HG03558 (cell line): ENCODE measurements around the gene C1QTNF1.
"Not testable (repeated sequence)": the region's sequence is repeated elsewhere in the genome, so short reads cannot be mapped to it uniquely, and the experiment has no call there.

ENCODE experiments used
- ATAC-seq: cut with Tn5 transposase; IDR thresholded peaks from one replicate; pipeline ENCODE4 v1.9.1; 2021; ENCODE audit warnings: moderate number of reproducible peaks; ENCODE audit not compliant: unreplicated experiment; ENCODE audit errors: extremely low read depth

The C1QTNF1 gene

DNA sequence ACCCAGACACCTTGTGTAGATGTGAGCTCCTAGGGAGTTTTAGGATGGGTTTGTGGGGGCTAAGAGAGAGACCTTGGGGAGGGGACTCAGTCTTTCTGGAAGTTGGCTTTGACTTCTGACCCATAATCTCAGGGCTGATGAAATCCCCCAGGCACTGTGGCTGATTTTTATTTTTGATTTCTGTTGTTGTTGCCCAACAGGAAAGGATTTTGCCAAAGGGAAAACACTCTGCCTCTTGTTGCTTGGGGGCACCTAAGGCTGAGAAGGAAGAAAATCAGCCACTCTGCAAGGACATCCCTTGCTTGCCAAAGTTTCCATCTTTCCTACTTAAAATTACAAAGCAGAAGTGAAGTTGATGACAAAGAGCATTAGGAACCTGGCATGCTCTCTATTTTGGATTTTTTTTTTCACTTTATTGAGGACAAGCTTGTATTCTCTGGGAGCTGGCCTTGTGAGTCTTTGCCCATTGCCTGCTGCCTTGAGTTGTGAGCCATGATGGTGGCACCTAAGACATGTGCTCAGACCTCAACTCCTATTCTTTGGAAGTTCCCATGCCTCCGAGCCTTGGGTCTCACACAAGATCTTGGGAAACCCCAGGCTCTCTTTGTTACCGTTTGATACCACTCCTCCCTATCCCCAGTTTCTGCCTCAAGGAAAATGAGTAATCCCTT lies 3.2 kb upstream of the C1QTNF1 start:
- no peak for ATAC-seq

DNA sequence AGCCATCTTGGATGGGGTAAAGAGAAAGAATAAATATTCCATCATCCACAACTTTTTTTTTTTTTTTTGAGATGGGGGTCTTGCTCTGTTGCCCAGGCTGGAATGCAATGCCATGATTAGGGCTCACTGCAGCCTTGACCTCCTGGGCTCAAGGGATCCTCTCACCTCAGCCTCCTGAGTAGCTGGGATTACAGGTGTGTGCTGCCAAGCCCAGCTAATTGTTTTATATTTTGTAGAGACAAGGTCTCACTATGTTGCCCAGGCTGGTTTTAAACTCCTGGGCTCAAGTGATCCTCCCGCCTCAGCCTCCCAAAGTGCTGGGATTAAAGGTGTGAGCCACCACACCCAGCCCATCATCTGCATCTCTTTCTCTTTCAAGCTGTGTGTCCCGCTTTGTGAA lies 2.0 kb upstream of the C1QTNF1 start:
- not testable (repeated sequence) for ATAC-seq

- no peak for ATAC-seq
Observed at GRCh38 chr17:79022507-79022991, 1.4 kb upstream of the C1QTNF1 start.

DNA sequence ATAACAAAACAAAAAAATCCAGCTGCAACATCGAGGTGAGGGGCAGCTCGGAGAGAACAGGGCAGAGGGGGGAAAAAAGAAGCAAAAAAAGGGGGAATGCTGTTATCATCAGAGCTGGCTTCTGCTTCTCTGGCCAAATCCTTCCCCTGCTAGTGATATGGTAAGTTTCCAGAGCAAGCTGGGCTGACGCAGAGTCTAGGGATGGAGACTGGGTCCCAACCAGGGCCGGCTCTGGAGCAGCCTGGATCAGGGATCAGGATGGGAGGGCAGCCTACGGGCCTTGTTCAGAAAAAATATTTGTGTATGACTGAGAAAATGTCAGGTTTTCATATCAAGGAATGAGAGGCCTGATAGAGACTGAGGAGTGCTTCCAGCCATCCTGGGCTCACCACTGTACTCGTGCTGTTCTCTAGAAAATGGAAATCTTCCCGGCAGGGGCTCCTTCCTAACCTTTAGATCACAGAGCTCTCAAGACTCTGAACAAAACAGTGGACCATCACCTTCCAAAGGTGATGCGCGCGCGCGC lies 726 bp upstream of the C1QTNF1 start:
- ATAC-seq: no peak

DNA sequence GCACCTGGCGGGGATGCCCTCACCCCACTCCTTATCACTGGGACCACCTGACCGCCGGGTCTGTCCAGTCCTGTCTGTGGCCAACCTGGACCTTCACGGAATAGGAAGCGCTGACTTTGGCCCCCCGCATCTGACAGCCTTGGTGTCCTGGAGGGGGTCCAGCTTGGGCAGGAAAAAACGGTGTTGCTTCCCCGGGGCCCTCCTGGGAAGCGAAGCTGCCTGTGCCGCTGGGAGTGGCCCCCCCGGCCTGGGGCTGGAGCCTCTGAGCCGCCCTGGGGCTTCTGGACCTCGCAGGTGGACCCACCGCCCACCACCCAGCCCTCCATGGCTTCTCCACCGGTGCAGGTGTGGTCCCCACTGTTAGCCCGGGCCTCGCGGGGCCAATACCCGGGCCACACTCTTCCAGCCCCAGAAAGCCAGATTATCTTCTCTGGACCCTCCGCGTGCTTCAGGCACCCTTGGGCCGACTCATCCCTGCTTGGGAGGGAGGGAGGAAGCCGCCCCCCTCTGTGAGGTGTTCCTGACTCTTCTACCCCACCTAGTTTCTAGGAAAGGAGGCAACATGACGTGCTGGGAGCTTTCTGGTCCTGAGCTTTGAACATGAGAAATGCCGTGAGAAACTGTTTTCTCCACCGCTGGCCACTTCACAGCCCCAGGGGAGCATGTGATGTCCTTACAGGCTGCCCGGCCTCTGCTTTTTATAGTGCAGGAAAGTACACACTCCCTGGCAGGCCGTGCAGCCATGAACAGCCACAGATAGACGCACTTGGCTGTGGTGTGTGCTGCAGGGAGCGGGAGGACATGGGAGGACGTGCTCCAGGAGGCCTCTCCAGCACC lies 1.1 kb downstream of the C1QTNF1 start:
- ATAC-seq: no peak

DNA sequence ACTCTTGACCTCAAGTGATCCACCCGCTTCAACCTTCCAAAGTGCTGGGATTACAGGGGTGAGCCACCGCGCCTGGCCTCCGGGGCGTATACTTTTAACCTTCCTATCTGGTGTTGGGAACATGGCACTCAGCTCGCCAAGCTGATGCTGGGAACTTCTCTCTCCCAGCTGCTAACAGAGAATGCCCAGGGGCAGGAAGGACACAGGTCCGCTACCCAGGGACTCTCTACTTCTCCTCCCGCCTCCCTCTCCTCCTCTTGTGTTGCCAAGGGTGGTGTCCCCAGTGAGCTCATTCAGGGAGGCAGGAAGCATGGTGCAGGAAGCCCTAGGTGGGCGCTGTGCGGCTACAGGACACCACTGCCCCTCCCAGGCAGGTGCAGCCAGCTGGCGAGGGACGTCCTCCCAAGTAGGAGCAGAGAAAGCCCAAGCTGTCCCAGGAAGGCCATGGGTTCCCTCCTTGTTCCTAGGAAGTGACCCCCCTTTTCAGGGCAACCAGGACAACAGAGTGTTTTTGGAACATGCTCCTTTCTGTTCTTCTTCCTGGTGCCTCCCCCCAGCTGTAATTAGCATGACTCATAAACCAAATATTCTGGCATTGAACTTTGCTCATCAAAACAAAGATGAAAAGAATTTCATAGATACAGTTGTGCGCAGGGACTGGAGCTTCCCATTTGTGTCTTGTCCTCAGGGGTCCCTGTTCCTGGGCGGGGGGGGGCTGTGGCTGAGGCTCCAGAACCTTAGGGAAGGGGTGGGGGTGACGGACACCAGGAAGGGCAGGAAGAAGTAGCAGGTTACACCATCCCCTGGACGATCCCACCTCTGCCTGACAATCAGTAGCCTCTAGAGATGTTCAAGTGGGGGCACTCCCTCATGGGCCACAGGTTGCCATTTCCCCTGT lies 2.7 kb downstream of the C1QTNF1 start:
- ATAC-seq: no peak

DNA sequence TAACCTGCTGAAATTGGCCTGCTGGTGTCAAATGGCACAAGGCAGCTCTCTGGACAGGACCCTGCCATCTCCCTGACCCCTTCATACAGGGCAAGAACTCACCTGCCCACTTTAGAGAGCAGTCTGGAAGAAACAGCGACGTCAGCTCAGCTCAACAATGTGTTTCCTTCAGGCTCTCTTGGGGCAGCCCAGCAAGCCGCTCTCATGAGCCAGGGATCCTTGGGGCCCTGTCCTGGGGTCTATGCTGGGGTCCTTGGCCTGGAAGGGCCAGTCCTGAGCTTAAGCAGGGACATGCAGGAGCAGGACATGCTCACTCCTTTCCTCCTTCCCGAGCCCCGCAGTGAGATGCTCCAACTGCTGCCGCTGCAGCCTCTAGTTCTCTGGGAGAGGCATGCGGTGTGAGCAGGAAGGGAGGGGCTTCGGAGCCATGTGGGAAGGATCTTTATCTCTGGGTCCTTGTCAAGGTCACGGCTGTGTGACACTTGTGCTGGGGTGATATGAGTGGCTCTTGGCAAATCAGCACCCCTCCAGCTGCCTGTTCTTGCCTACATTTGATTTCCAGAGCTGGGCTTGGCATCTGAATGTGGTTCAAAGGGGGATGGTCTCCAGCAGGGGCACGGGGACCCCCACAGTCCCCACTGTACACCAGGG lies 3.4 kb downstream of the C1QTNF1 start:
- no peak for ATAC-seq

GRCh38 chr17:79027925-79028491 lies 4.0 kb downstream of the C1QTNF1 start:
- no peak for ATAC-seq

- ATAC-seq: no peak
Observed at GRCh38 chr17:79028496-79029326, 4.7 kb downstream of the C1QTNF1 start.

DNA sequence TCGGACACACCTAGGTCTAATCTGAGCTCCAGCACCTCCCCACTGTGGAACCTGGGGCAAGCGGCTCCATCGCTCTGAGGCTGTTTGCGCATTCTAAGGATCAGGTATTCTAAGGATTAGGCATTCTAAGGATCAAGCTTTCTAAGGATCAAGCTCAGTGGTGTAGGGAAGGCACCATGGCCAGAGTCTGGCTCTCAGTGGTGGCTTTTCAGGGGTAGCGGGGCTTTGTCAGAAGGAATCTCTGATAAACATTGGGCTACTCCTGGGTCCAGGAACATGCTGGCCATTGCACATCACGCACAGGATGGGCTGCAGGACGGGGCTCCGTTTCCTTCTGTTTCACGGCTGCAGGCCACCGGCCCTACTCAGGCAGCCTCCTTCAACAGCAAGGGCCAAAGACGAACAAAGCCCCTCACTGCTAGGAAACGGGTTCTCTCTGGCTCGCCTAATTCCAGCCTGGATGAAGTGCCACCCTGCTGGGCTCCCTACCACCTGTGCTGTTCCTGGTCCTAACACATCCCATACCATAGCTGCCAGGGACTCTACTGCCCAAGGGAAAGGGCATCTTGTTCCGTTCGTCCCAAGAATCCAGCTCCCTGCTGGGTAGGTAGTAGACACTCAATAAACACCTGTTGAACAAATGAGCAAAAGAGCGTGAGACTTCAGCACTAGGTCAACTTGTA lies 5.5 kb downstream of the C1QTNF1 start:
- no peak for ATAC-seq

GRCh38 chr17:79030636-79031035 lies 6.7 kb downstream of the C1QTNF1 start:
- ATAC-seq: not testable (repeated sequence)

GRCh38 chr17:79031996-79032875 lies 8.3 kb downstream of the C1QTNF1 start:
- ATAC-seq: no peak

DNA sequence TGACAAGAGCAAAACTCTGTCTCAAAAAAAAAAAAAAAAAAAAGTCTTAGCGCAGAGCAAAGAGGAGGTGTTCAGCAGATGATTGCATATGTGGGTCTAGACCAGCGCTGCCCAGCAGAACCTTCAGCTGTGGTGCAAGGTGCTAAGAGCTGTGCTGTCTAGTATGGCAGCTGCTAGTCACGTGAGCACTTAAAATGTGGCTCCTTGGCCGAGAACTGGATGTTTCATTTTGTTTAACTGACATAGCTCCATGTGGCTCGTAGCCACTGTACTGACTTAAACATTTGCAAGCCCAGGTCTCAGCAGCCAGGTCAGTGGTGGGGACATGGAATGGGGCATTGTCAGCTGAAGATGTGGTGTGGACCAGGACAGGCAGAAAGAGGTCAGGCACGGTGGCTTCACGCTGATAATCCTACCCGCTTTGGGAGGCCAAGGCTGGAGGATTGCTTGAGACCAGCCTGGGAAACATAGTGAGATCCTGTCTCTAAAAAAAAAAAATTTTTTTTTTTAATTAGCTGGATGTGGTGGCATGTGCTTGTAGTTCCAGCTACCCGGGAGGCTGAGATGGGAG lies 9.2 kb downstream of the C1QTNF1 start:
- no peak for ATAC-seq

- no peak for ATAC-seq
Observed at GRCh38 chr17:79033741-79034501, 10.0 kb downstream of the C1QTNF1 start.

DNA sequence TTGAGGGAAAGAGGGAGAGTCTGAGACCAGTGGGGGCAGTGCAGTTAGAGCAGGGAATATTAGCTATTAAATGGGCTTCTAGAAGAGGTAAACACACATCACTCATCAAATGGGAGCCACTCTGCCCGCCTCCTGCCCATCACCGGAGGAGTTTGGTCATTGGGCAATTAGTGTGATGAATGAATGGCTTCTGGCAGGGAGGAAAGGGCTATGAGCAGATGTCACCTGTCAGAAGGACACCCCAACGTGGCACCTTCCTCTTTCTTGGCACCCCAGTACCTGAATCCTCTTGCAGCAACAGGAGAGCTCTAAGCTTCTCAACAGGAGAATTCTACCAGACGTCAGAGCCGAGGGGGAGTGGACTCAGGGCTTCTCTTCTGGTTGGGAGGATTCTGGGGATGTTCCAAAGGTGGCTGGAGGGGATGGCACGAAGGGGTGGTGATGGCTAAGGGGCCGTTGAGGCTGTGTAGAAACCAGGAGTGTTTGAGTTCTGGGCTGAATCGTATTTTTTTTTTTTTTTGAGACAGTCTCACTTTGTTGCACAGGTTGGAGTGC lies 11.0 kb downstream of the C1QTNF1 start:
- no peak for ATAC-seq

DNA sequence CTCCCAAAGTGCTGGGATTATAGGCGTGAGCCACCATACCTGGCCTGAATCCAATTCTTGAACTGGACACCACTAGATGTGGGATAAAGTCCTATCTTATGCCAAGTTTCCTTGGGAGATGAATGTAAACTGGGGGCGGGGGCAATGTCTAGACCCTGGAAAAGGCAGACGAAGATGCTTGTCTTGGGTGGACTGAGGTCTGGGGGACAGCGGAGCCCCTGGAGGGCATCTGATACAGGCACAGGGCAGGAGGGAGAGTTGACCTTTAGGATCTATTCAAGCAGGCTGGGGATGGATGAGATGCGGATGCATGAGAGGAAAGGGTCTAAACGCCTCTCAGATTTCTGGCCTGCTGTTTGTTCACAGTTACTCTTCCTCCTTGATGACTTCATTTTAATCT lies 11.7 kb downstream of the C1QTNF1 start:
- no peak for ATAC-seq
